Colonic mucosa (tissue), 4 donors: ENCODE data around the gene PRICKLE2. TPM values are rescaled to one million over a fixed set of nuclear protein-coding genes. Genes with fewer than 3 reads are reported as not detected.

ENCODE experiments used
- DNase-seq: peaks from one replicate; pipeline ENCODE4 v3.0.0-alpha.2; 2020
- H3K27ac ChIP-seq: fragments of 200-600 bp; one replicate; pipeline ENCODE4 v1.8.0; 2021
- H3K27me3 ChIP-seq: fragments of 200-600 bp; one replicate; pipeline ENCODE4 v1.8.0; 2021
- H3K36me3 ChIP-seq: fragments of 200-600 bp; one replicate; pipeline ENCODE4 v1.8.0; 2021
- H3K4me1 ChIP-seq: fragments of 200-600 bp; one replicate; pipeline ENCODE4 v1.8.0; 2021; ENCODE audit warnings: mild to moderate bottlenecking
- H3K4me3 ChIP-seq: fragments of 200-600 bp; one replicate; pipeline ENCODE4 v1.8.0; 2021
- H3K9ac ChIP-seq, 2 donors: one replicate each; pipeline ENCODE4 v1.7.0; 2013; ENCODE audit warnings: control low read depth in 2 of 2, low read depth in 2 of 2, low read length in 2 of 2
- H3K9me3 ChIP-seq: fragments of 200-600 bp; one replicate; pipeline ENCODE4 v1.8.0; 2021
- CTCF ChIP-seq: fragments of 200-600 bp; IDR thresholded peaks from one replicate; pipeline ENCODE4 v1.8.0; 2022; ENCODE audit warnings: antibody characterized with exemption, mild to moderate bottlenecking
- intact Hi-C: fragments of 100-400 bp; cut with DNase I; formaldehyde crosslinking; loops from one replicate; pipeline ENCODE4 v1.14.1; 2022
- total RNA-seq, 2 donors: library from RNA; stranded (reverse); fragmentation: NEBNext Ultra II Directional in 1 of 2; extraction: Animal tissue kit (Norgen Biotek cat#: 25700) in 1 of 2; gene quantifications; one replicate each; pipeline ENCODE4 v1.2.1, GENCODE V29; 2021
- donor health status: healthy.
- donor health status: DM: no; HTN: no; CAD: no.
- donor health status: DM: no; HTN: no; CAD: no.

PRICKLE2 gene
- total RNA-seq, 2 donors from 2014 or later = 4.4 to 7.6 TPM

- peak overlapping the region; percentile 31 for H3K27ac ChIP-seq
- intact Hi-C loops = no loop called here
- no peaks in the 10 kb centered on the region for H3K27me3 ChIP-seq
- no peak for TF ChIP-seq CTCF
- H3K36me3 ChIP-seq = no peaks in the 10 kb centered on the region
- no peak overlapping the region for H3K4me3 ChIP-seq
- H3K9me3 ChIP-seq = no peaks in the 10 kb centered on the region
- no peak for DNase-seq
- H3K9ac ChIP-seq = no peak overlapping the region
- H3K4me1 ChIP-seq = no peaks in the 10 kb centered on the region
Observed at GRCh38 chr3:64225695-64226499, 631 bp upstream of the PRICKLE2 start.

- Histone ChIP-seq H3K9ac (no peak overlapping the region), H3K27me3 (no peaks in the 10 kb centered on the region), H3K36me3 (no peaks in the 10 kb centered on the region), H3K4me3 (no peak overlapping the region), H3K9me3 (no peaks in the 10 kb centered on the region), H3K27ac (peak overlapping the region; percentile 31), H3K4me1 (no peaks in the 10 kb centered on the region)
- intact Hi-C loops = no loop called here
- no peak for DNase-seq
- no peak for TF ChIP-seq CTCF
Observed at GRCh38 chr3:64223791-64224745, 1.2 kb downstream of the PRICKLE2 start.

GRCh38 chr3:64222501-64223111, 2.7 kb downstream of the PRICKLE2 start:
- intact Hi-C loops = no loop called here
- TF ChIP-seq CTCF = no peak
- Histone ChIP-seq H3K27me3 (no peaks in the 10 kb centered on the region), H3K4me3 (no peak overlapping the region), H3K4me1 (no peaks in the 10 kb centered on the region), H3K27ac (no peak overlapping the region), H3K36me3 (no peaks in the 10 kb centered on the region), H3K9ac (no peak overlapping the region), H3K9me3 (no peaks in the 10 kb centered on the region)
- no peak for DNase-seq

GRCh38 chr3:64221571-64222257, 3.6 kb downstream of the PRICKLE2 start:
- no peaks in the 10 kb centered on the region for H3K9me3 ChIP-seq
- no peak overlapping the region for H3K4me3 ChIP-seq
- no peaks in the 10 kb centered on the region for H3K4me1 ChIP-seq
- intact Hi-C loops = no loop called here
- no peak overlapping the region for H3K27ac ChIP-seq
- TF ChIP-seq CTCF = no peak
- no peak for DNase-seq
- H3K36me3 ChIP-seq = no peaks in the 10 kb centered on the region
- no peaks in the 10 kb centered on the region for H3K27me3 ChIP-seq
- H3K9ac ChIP-seq = no peak overlapping the region
